HepG2 (cell line): ENCODE data around the gene PLS1.

Experiments used
- CTCF ChIP-seq: sonication (generic); formaldehyde crosslinking; IDR thresholded peaks from 2 replicates; pipeline ENCODE4 v1.5.0; 2020; ENCODE audit warnings: mild to moderate bottlenecking, missing genetic modification reagents, moderate library complexity
- ESRRA ChIP-seq: sonication (generic); formaldehyde crosslinking; IDR thresholded peaks from 2 replicates; pipeline ENCODE4 v1.5.1; 2020; ENCODE audit warnings: mild to moderate bottlenecking, low read depth, missing genetic modification reagents
- HNF4A ChIP-seq: sonication (generic); formaldehyde crosslinking; IDR thresholded peaks from 2 replicates; pipeline ENCODE4 v1.4.0; 2020; ENCODE audit warnings: missing genetic modification reagents
- KAT2B ChIP-seq: fragments of 150-350 bp; IDR thresholded peaks from 2 replicates; pipeline ENCODE4 v1.6.1; 2014; ENCODE audit warnings: low read depth, low read length, borderline replicate concordance
- PCBP1 ChIP-seq: fragments of 200-400 bp; formaldehyde crosslinking; IDR thresholded peaks from 2 replicates; pipeline ENCODE4 v1.6.1; 2017; ENCODE audit warnings: mild to moderate bottlenecking, low read depth, low read length, borderline replicate concordance
- PLRG1 ChIP-seq: fragments of 450-650 bp; conservative IDR thresholded peaks from 2 replicates; pipeline ENCODE4 v1.6.1; 2016
- SMAD3 ChIP-seq: sonication (generic); formaldehyde crosslinking; IDR thresholded peaks from 2 replicates; pipeline ENCODE4 v1.4.0; 2020; ENCODE audit warnings: missing genetic modification reagents
- TCF7L2 ChIP-seq: IDR thresholded peaks from 2 replicates; pipeline ENCODE4 v1.6.1; 2011; ENCODE audit warnings: mild to moderate bottlenecking, low read depth, low read length, moderate library complexity
- ZNF670 ChIP-seq: sonication (generic); formaldehyde crosslinking; IDR thresholded peaks from 2 replicates; pipeline ENCODE4 v1.8.0; 2022; ENCODE audit warnings: mild to moderate bottlenecking, missing genetic modification reagents, borderline replicate concordance
- ZNF790 ChIP-seq: sonication (generic); formaldehyde crosslinking; IDR thresholded peaks from 2 replicates; pipeline ENCODE4 v1.8.0; 2022; ENCODE audit warnings: missing genetic modification reagents, mild to moderate bottlenecking, borderline replicate concordance
- TF ChIP-seq, protein P1 (sequence below): sonication (generic); formaldehyde crosslinking; IDR thresholded peaks from 2 replicates; pipeline ENCODE4 v1.5.1; 2020; ENCODE audit warnings: mild to moderate bottlenecking, missing genetic modification reagents, moderate library complexity
- TF ChIP-seq, protein P2 (sequence below): sonication (generic); formaldehyde crosslinking; conservative IDR thresholded peaks from 2 replicates; pipeline ENCODE4 v1.4.0; 2020; ENCODE audit warnings: missing genetic modification reagents
- TF ChIP-seq, protein P3 (sequence below): sonication (generic); formaldehyde crosslinking; IDR thresholded peaks from 2 replicates; pipeline ENCODE4 v1.4.0; 2020; ENCODE audit warnings: mild to moderate bottlenecking, missing genetic modification reagents

DNA sequence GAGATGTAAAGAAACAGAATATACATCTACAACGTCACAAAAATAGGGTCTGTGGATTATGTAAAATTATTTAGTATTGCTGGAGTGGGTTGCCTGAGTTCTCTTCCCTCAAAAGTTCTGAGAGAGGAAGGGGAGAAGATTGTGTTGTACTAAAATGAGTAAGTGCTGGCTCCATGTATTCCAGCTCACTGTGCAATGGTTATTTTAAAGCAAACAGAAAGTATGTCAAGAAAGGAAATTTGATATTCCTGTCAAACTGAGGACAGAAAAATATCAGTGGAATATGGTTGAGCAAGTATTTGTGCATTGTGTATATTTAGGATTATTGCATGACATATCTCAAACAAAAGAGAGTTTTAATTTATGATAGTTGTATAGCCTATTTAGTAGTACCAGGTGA, 129.8 kb downstream of the PLS1 start:
- TF ChIP-seq TCF7L2, result no peak
- TF ChIP-seq SMAD3 (CRISPR knock-in tag), result no peak
- TF ChIP-seq KAT2B, result no peak
- no peak for TF ChIP-seq CTCF (CRISPR knock-in tag)
- no peak for TF ChIP-seq ZNF670 (CRISPR knock-in tag)
- TF ChIP-seq PCBP1, result no peak
- TF ChIP-seq ZNF790 (CRISPR knock-in tag), result no peak
- no peak for TF ChIP-seq HNF4A (CRISPR knock-in tag)
- TF ChIP-seq, protein P1, sequence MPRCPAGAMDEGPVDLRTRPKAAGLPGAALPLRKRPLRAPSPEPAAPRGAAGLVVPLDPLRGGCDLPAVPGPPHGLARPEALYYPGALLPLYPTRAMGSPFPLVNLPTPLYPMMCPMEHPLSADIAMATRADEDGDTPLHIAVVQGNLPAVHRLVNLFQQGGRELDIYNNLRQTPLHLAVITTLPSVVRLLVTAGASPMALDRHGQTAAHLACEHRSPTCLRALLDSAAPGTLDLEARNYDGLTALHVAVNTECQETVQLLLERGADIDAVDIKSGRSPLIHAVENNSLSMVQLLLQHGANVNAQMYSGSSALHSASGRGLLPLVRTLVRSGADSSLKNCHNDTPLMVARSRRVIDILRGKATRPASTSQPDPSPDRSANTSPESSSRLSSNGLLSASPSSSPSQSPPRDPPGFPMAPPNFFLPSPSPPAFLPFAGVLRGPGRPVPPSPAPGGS (CRISPR knock-in tag), result no peak
- TF ChIP-seq, protein P2, sequence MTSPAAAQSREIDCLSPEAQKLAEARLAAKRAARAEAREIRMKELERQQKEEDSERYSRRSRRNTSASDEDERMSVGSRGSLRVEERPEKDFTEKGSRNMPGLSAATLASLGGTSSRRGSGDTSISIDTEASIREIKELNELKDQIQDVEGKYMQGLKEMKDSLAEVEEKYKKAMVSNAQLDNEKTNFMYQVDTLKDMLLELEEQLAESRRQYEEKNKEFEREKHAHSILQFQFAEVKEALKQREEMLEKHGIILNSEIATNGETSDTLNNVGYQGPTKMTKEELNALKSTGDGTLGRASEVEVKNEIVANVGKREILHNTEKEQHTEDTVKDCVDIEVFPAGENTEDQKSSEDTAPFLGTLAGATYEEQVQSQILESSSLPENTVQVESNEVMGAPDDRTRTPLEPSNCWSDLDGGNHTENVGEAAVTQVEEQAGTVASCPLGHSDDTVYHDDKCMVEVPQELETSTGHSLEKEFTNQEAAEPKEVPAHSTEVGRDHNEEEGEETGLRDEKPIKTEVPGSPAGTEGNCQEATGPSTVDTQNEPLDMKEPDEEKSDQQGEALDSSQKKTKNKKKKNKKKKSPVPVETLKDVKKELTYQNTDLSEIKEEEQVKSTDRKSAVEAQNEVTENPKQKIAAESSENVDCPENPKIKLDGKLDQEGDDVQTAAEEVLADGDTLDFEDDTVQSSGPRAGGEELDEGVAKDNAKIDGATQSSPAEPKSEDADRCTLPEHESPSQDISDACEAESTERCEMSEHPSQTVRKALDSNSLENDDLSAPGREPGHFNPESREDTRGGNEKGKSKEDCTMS, result no peak
- TF ChIP-seq ESRRA (CRISPR knock-in tag), result no peak
- TF ChIP-seq, protein P3, sequence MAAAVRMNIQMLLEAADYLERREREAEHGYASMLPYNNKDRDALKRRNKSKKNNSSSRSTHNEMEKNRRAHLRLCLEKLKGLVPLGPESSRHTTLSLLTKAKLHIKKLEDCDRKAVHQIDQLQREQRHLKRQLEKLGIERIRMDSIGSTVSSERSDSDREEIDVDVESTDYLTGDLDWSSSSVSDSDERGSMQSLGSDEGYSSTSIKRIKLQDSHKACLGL, result no peak
- no peak for TF ChIP-seq PLRG1
